Measurements from ENCODE around the gene EIF4G1.
"Not testable (repeated sequence)": the region's sequence is repeated elsewhere in the genome, so short reads cannot be mapped to it uniquely, and the experiment has no call there.

The EIF4G1 gene

GRCh38 chr3:184334470-184335158 lies 20.2 kb downstream of the EIF4G1 start:
- Histone ChIP-seq H3K27me3 (ENCODE audit: control insufficient read depth in 1 of 2, insufficient read depth in 2 of 2, low read length in 2 of 2) (no peaks in the 10 kb centered on the region), H3K36me3 (ENCODE audit: control insufficient read depth in 2 of 2, insufficient read depth in 2 of 2, low read length in 2 of 2) (peaks cover 47 to 49% of the 10 kb centered on the region in 2 donors), H3K4me3 (ENCODE audit: low read length in 2 of 2) (no peak overlapping the region), H3K27ac (ENCODE audit: low read length) (peak overlapping the region; percentile 98), H3K9me3 (ENCODE audit: control insufficient read depth in 2 of 2, low read length in 2 of 2) (no peaks in the 10 kb centered on the region), H3K9ac (ENCODE audit: low read length in 2 of 2) (no peak overlapping the region), H3K4me1 (ENCODE audit: control insufficient read depth, insufficient read depth, low read length) (peaks cover 36% of the 10 kb centered on the region)

GRCh38 chr3:184335291-184335660 lies 20.9 kb downstream of the EIF4G1 start:
- H3K9me3 ChIP-seq (ENCODE audit: control insufficient read depth in 2 of 2, low read length in 2 of 2): no peaks in the 10 kb centered on the region
- peaks cover 43 to 44% of the 10 kb centered on the region in 2 donors for H3K36me3 ChIP-seq (ENCODE audit: control insufficient read depth in 2 of 2, insufficient read depth in 2 of 2, low read length in 2 of 2)
- peaks cover 36% of the 10 kb centered on the region for H3K4me1 ChIP-seq (ENCODE audit: control insufficient read depth, insufficient read depth, low read length)
- H3K27ac ChIP-seq (ENCODE audit: low read length): peak overlapping the region; percentile 98
- no peaks in the 10 kb centered on the region for H3K27me3 ChIP-seq (ENCODE audit: control insufficient read depth in 1 of 2, insufficient read depth in 2 of 2, low read length in 2 of 2)
- peak overlapping the region; percentile 80 to 90 for H3K9ac ChIP-seq (ENCODE audit: low read length in 2 of 2)
- H3K4me3 ChIP-seq (ENCODE audit: low read length in 2 of 2): peak overlapping the region; percentile 83 to 86

GRCh38 chr3:184335661-184336546 lies 21.5 kb downstream of the EIF4G1 start:
- Histone ChIP-seq H3K27ac (ENCODE audit: low read length) (peak overlapping the region; percentile 98), H3K9ac (ENCODE audit: low read length in 2 of 2) (peak overlapping the region; percentile 88 to 90), H3K4me3 (ENCODE audit: low read length in 2 of 2) (peak overlapping the region; percentile 83 to 86), H3K27me3 (ENCODE audit: control insufficient read depth in 1 of 2, insufficient read depth in 2 of 2, low read length in 2 of 2) (no peaks in the 10 kb centered on the region), H3K36me3 (ENCODE audit: control insufficient read depth in 2 of 2, insufficient read depth in 2 of 2, low read length in 2 of 2) (peaks cover 39 to 43% of the 10 kb centered on the region in 2 donors), H3K9me3 (ENCODE audit: control insufficient read depth in 2 of 2, low read length in 2 of 2) (no peaks in the 10 kb centered on the region), H3K4me1 (ENCODE audit: control insufficient read depth, insufficient read depth, low read length) (peaks cover 39% of the 10 kb centered on the region)

GRCh38 chr3:184336547-184337398 lies 22.4 kb downstream of the EIF4G1 start:
- Histone ChIP-seq H3K4me1 (ENCODE audit: control insufficient read depth, insufficient read depth, low read length) (peaks cover 45% of the 10 kb centered on the region), H3K9ac (ENCODE audit: low read length in 2 of 2) (peak overlapping the region; percentile 88 to 90), H3K27ac (ENCODE audit: low read length) (peak overlapping the region; percentile 98), H3K9me3 (ENCODE audit: control insufficient read depth in 2 of 2, low read length in 2 of 2) (no peaks in the 10 kb centered on the region), H3K36me3 (ENCODE audit: control insufficient read depth in 2 of 2, insufficient read depth in 2 of 2, low read length in 2 of 2) (peaks cover 38 to 42% of the 10 kb centered on the region in 2 donors), H3K4me3 (ENCODE audit: low read length in 2 of 2) (peak overlapping the region; percentile 83 to 86), H3K27me3 (ENCODE audit: control insufficient read depth in 1 of 2, insufficient read depth in 2 of 2, low read length in 2 of 2) (no peaks in the 10 kb centered on the region)

- Histone ChIP-seq H3K4me3 (ENCODE audit: low read length in 2 of 2) (peak within 1 kb of the TSS; percentile 83 to 86), H3K27me3 (ENCODE audit: control insufficient read depth in 1 of 2, insufficient read depth in 2 of 2, low read length in 2 of 2) (no peaks in the 10 kb centered on the region), H3K4me1 (ENCODE audit: control insufficient read depth, insufficient read depth, low read length) (peaks cover 47% of the 10 kb centered on the region), H3K36me3 (ENCODE audit: control insufficient read depth in 2 of 2, insufficient read depth in 2 of 2, low read length in 2 of 2) (peaks cover 33 to 41% of the 10 kb centered on the region in 2 donors), H3K27ac (ENCODE audit: low read length) (peak within 1 kb of the TSS; percentile 98), H3K9me3 (ENCODE audit: control insufficient read depth in 2 of 2, low read length in 2 of 2) (no peaks in the 10 kb centered on the region), H3K9ac (ENCODE audit: low read length in 2 of 2) (peak within 1 kb of the TSS; percentile 88 to 90)
Measured at GRCh38 chr3:184337399-184337714, 23.0 kb downstream of the EIF4G1 start, which contains the start of gene FAM131A. FAM131A (plus strand) TSS chr3:184337600; CDS start chr3:184337631, 31 bp downstream.

GRCh38 chr3:184337981-184338380 lies 23.6 kb downstream of the EIF4G1 start:
- H3K9me3 ChIP-seq (ENCODE audit: control insufficient read depth in 2 of 2, low read length in 2 of 2): no peaks in the 10 kb centered on the region
- no peaks in the 10 kb centered on the region for H3K27me3 ChIP-seq (ENCODE audit: control insufficient read depth in 1 of 2, insufficient read depth in 2 of 2, low read length in 2 of 2)
- peak overlapping the region; percentile 79 to 88 for H3K9ac ChIP-seq (ENCODE audit: low read length in 2 of 2)
- H3K27ac ChIP-seq (ENCODE audit: low read length): peak overlapping the region; percentile 98
- peaks cover 47% of the 10 kb centered on the region for H3K4me1 ChIP-seq (ENCODE audit: control insufficient read depth, insufficient read depth, low read length)
- H3K4me3 ChIP-seq (ENCODE audit: low read length in 2 of 2): peak overlapping the region; percentile 83 to 86
- H3K36me3 ChIP-seq (ENCODE audit: control insufficient read depth in 2 of 2, insufficient read depth in 2 of 2, low read length in 2 of 2): peaks cover 33 to 41% of the 10 kb centered on the region in 2 donors

GRCh38 chr3:184338511-184338945 lies 24.1 kb downstream of the EIF4G1 start:
- peaks cover 50% of the 10 kb centered on the region for H3K4me1 ChIP-seq (ENCODE audit: control insufficient read depth, insufficient read depth, low read length)
- H3K27ac ChIP-seq (ENCODE audit: low read length): peak overlapping the region; percentile 98
- H3K27me3 ChIP-seq (ENCODE audit: control insufficient read depth in 1 of 2, insufficient read depth in 2 of 2, low read length in 2 of 2): no peaks in the 10 kb centered on the region
- H3K9ac ChIP-seq (ENCODE audit: low read length in 2 of 2): peak overlapping the region; percentile 79 to 88
- peaks cover 33 to 41% of the 10 kb centered on the region in 2 donors for H3K36me3 ChIP-seq (ENCODE audit: control insufficient read depth in 2 of 2, insufficient read depth in 2 of 2, low read length in 2 of 2)
- H3K4me3 ChIP-seq (ENCODE audit: low read length in 2 of 2): peak overlapping the region; percentile 83 to 86
- H3K9me3 ChIP-seq (ENCODE audit: control insufficient read depth in 2 of 2, low read length in 2 of 2): no peaks in the 10 kb centered on the region

- peaks cover 50% of the 10 kb centered on the region for H3K4me1 ChIP-seq (ENCODE audit: control insufficient read depth, insufficient read depth, low read length)
- no peaks in the 10 kb centered on the region for H3K9me3 ChIP-seq (ENCODE audit: control insufficient read depth in 2 of 2, low read length in 2 of 2)
- H3K27ac ChIP-seq (ENCODE audit: low read length): peak overlapping the region; percentile 98
- peak overlapping the region; percentile 70 to 78 for H3K9ac ChIP-seq (ENCODE audit: low read length in 2 of 2)
- H3K27me3 ChIP-seq (ENCODE audit: control insufficient read depth in 1 of 2, insufficient read depth in 2 of 2, low read length in 2 of 2): no peaks in the 10 kb centered on the region
- peaks cover 31 to 40% of the 10 kb centered on the region in 2 donors for H3K36me3 ChIP-seq (ENCODE audit: control insufficient read depth in 2 of 2, insufficient read depth in 2 of 2, low read length in 2 of 2)
- H3K4me3 ChIP-seq (ENCODE audit: low read length in 2 of 2): peak overlapping the region; percentile 67 to 83
Measured at GRCh38 chr3:184339001-184339400, 24.6 kb downstream of the EIF4G1 start.

- Histone ChIP-seq H3K27ac (ENCODE audit: low read length) (peak overlapping the region; percentile 98), H3K4me1 (ENCODE audit: control insufficient read depth, insufficient read depth, low read length) (peaks cover 50% of the 10 kb centered on the region), H3K36me3 (ENCODE audit: control insufficient read depth in 2 of 2, insufficient read depth in 2 of 2, low read length in 2 of 2) (peaks cover 28 to 38% of the 10 kb centered on the region in 2 donors), H3K4me3 (ENCODE audit: low read length in 2 of 2) (peak overlapping the region in 1 of 2 donors; percentile 83)
- not testable (repeated sequence) for H3K9me3 ChIP-seq (ENCODE audit: control insufficient read depth in 2 of 2, low read length in 2 of 2); H3K9ac ChIP-seq (ENCODE audit: low read length in 2 of 2); H3K27me3 ChIP-seq (ENCODE audit: control insufficient read depth in 1 of 2, insufficient read depth in 2 of 2, low read length in 2 of 2)
Measured at GRCh38 chr3:184339451-184340135, 25.2 kb downstream of the EIF4G1 start.

- Histone ChIP-seq H3K9me3 (ENCODE audit: control insufficient read depth in 2 of 2, low read length in 2 of 2) (no peaks in the 10 kb centered on the region), H3K9ac (ENCODE audit: low read length in 2 of 2) (no peak overlapping the region), H3K4me1 (ENCODE audit: control insufficient read depth, insufficient read depth, low read length) (peaks cover 40% of the 10 kb centered on the region), H3K27me3 (ENCODE audit: control insufficient read depth in 1 of 2, insufficient read depth in 2 of 2, low read length in 2 of 2) (no peaks in the 10 kb centered on the region), H3K27ac (ENCODE audit: low read length) (peak overlapping the region; percentile 11), H3K4me3 (ENCODE audit: low read length in 2 of 2) (no peak overlapping the region), H3K36me3 (ENCODE audit: control insufficient read depth in 2 of 2, insufficient read depth in 2 of 2, low read length in 2 of 2) (peaks cover 28 to 36% of the 10 kb centered on the region in 2 donors)
Measured at GRCh38 chr3:184341925-184342324, 27.5 kb downstream of the EIF4G1 start.

Measured in stomach smooth muscle (tissue), 2 donors.